Loucy (cell line): ENCODE measurements around the gene OR4A15.

Experiments
- H2AFZ ChIP-seq: fragments of 200-600 bp; sonication (generic); 2 replicates; pipeline ENCODE4 v1.6.0; 2016; ENCODE audit warnings: antibody characterized with exemption, mild to moderate bottlenecking, low read length, moderate library complexity
- H3F3A ChIP-seq: fragments of 200-600 bp; 2 replicates; pipeline ENCODE4 v1.6.0; 2016; ENCODE audit warnings: antibody characterized with exemption, low read depth, mild to moderate bottlenecking
- H3K27me3 ChIP-seq: fragments of 200-600 bp; sonication (generic); 2 replicates; pipeline ENCODE4 v1.6.1; 2014; ENCODE audit warnings: low read length, mild to moderate bottlenecking; ENCODE audit not compliant: insufficient read depth, poor library complexity, severe bottlenecking
- H3K36me3 ChIP-seq: fragments of 200-600 bp; sonication (generic); 2 replicates; pipeline ENCODE4 v1.6.1; 2016; ENCODE audit warnings: low read length; ENCODE audit not compliant: insufficient read depth
- H3K4me1 ChIP-seq: fragments of 200-600 bp; sonication (generic); 2 replicates; pipeline ENCODE4 v1.5.1; 2014; ENCODE audit warnings: low read length, mild to moderate bottlenecking; ENCODE audit not compliant: insufficient read depth, poor library complexity, severe bottlenecking
- H3K4me2 ChIP-seq: fragments of 200-600 bp; sonication (generic); 2 replicates; pipeline ENCODE4 v1.6.0; 2014; ENCODE audit warnings: antibody characterized with exemption, low read length, low read depth, mild to moderate bottlenecking; ENCODE audit not compliant: poor library complexity, severe bottlenecking
- H3K4me3 ChIP-seq: fragments of 200-600 bp; sonication (generic); 2 replicates; pipeline ENCODE4 v1.5.1; 2014; ENCODE audit warnings: low read length, mild to moderate bottlenecking, mixed read lengths; ENCODE audit not compliant: poor library complexity, severe bottlenecking
- H3K79me2 ChIP-seq: fragments of 200-600 bp; sonication (generic); 2 replicates; pipeline ENCODE4 v1.6.1; 2014; ENCODE audit warnings: low read length; ENCODE audit not compliant: insufficient read depth
- H3K9ac ChIP-seq: fragments of 200-600 bp; sonication (generic); 2 replicates; pipeline ENCODE4 v1.6.0; 2014; ENCODE audit warnings: mild to moderate bottlenecking, low read depth, low read length, moderate library complexity; ENCODE audit not compliant: poor library complexity, severe bottlenecking
- H3K9me2 ChIP-seq: fragments of 200-600 bp; sonication (generic); replicated peaks from 2 replicates; pipeline ENCODE4 v1.6.1; 2016; ENCODE audit warnings: low read depth, low read length, mixed read lengths
- H3K9me3 ChIP-seq: fragments of 200-600 bp; sonication (generic); 2 replicates; pipeline ENCODE4 v1.6.1; 2014; ENCODE audit warnings: mild to moderate bottlenecking, antibody characterized with exemption, low read length, low read depth; ENCODE audit not compliant: insufficient read depth
- H4K20me1 ChIP-seq: fragments of 200-600 bp; sonication (generic); 2 replicates; pipeline ENCODE4 v1.6.0; 2014; ENCODE audit warnings: antibody characterized with exemption, low read length, mild to moderate bottlenecking; ENCODE audit not compliant: insufficient read depth, poor library complexity, severe bottlenecking
- EZH2phosphoT487 ChIP-seq: fragments of 200-600 bp; IDR thresholded peaks from 2 replicates; pipeline ENCODE4 v1.6.1; 2018; ENCODE audit warnings: antibody characterized with exemption, mild to moderate bottlenecking, moderate library complexity, borderline replicate concordance
- TF ChIP-seq, protein P1 (sequence below): fragments of 200-600 bp; sonication (generic); conservative IDR thresholded peaks from 2 replicates; pipeline ENCODE4 v1.5.1; 2014; ENCODE audit warnings: mild to moderate bottlenecking, antibody characterized with exemption, low read length

OR4A15 gene

GRCh38 chr11:55345306-55345705, 22.5 kb upstream of the OR4A15 start:
- H4K20me1 ChIP-seq: no peaks in the 10 kb centered on the region
- H3K4me2 ChIP-seq: no peak overlapping the region
- H3K9me3 ChIP-seq: no peaks in the 10 kb centered on the region
- H3K9ac ChIP-seq: no peak overlapping the region
- H3F3A ChIP-seq: no peaks in the 10 kb centered on the region
- H2AFZ ChIP-seq: no peak overlapping the region
- no peaks in the 10 kb centered on the region for H3K36me3 ChIP-seq
- no peak overlapping the region for H3K4me3 ChIP-seq
- no peaks in the 10 kb centered on the region for H3K79me2 ChIP-seq
- TF ChIP-seq EZH2phosphoT487: no peak
- TF ChIP-seq, protein P1, sequence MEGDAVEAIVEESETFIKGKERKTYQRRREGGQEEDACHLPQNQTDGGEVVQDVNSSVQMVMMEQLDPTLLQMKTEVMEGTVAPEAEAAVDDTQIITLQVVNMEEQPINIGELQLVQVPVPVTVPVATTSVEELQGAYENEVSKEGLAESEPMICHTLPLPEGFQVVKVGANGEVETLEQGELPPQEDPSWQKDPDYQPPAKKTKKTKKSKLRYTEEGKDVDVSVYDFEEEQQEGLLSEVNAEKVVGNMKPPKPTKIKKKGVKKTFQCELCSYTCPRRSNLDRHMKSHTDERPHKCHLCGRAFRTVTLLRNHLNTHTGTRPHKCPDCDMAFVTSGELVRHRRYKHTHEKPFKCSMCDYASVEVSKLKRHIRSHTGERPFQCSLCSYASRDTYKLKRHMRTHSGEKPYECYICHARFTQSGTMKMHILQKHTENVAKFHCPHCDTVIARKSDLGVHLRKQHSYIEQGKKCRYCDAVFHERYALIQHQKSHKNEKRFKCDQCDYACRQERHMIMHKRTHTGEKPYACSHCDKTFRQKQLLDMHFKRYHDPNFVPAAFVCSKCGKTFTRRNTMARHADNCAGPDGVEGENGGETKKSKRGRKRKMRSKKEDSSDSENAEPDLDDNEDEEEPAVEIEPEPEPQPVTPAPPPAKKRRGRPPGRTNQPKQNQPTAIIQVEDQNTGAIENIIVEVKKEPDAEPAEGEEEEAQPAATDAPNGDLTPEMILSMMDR: no peak
- H3K4me1 ChIP-seq: no peaks in the 10 kb centered on the region
- no peaks in the 10 kb centered on the region for H3K27me3 ChIP-seq
- no peaks in the 10 kb centered on the region for H3K9me2 ChIP-seq

- Histone ChIP-seq H3K9me2 (no peaks in the 10 kb centered on the region), H3K4me3 (no peak overlapping the region), H3K27me3 (no peaks in the 10 kb centered on the region), H4K20me1 (no peaks in the 10 kb centered on the region), H3K79me2 (no peaks in the 10 kb centered on the region), H2AFZ (no peak overlapping the region), H3K4me2 (no peak overlapping the region), H3K4me1 (no peaks in the 10 kb centered on the region), H3K9ac (no peak overlapping the region), H3F3A (no peaks in the 10 kb centered on the region), H3K36me3 (no peaks in the 10 kb centered on the region), H3K9me3 (no peaks in the 10 kb centered on the region)
- TF ChIP-seq, protein P1: no peak
- no peak for TF ChIP-seq EZH2phosphoT487
These were observed 18.7 kb upstream of the OR4A15 start for GRCh38 chr11:55349032-55349431.

- no peaks in the 10 kb centered on the region for H3K4me1 ChIP-seq
- H3K9ac ChIP-seq: no peak overlapping the region
- H4K20me1 ChIP-seq: no peaks in the 10 kb centered on the region
- no peak overlapping the region for H2AFZ ChIP-seq
- no peak overlapping the region for H3K4me2 ChIP-seq
- H3F3A ChIP-seq: no peaks in the 10 kb centered on the region
- no peaks in the 10 kb centered on the region for H3K79me2 ChIP-seq
- no peaks in the 10 kb centered on the region for H3K36me3 ChIP-seq
- no peaks in the 10 kb centered on the region for H3K9me2 ChIP-seq
- no peaks in the 10 kb centered on the region for H3K27me3 ChIP-seq
- H3K4me3 ChIP-seq: no peak overlapping the region
- H3K9me3 ChIP-seq: no peaks in the 10 kb centered on the region
- TF ChIP-seq EZH2phosphoT487: no peak
- TF ChIP-seq, protein P1: peak; percentile 58
These were observed 10.1 kb upstream of the OR4A15 start for GRCh38 chr11:55357560-55358184.
